GM21526 (cell line): ENCODE data around the gene ROBO1.

Experiments
- ATAC-seq: cut with Tn5 transposase; IDR thresholded peaks from one replicate; pipeline ENCODE4 v1.9.1; 2021; ENCODE audit warnings: moderate library complexity; ENCODE audit not compliant: unreplicated experiment, low FRiP score

The ROBO1 gene

DNA sequence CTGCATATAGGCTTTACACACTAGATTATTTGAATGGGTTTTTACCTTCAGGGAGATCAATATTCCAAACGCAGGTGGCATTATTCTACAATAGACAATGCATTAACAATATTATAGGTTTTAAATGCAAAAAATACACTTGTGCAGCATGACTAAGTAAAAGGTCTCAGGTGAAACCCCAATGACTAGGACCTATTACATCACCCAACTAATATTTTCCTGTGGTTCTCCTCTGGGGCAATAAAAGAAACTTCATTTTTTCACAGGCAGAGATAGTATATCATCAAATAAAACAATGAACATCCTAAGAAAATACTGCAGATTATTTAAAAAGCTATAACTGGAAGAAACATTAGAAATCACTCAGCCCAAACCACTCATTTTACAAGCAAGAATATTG, 375.3 kb downstream of the ROBO1 start:
- no peak for ATAC-seq

DNA sequence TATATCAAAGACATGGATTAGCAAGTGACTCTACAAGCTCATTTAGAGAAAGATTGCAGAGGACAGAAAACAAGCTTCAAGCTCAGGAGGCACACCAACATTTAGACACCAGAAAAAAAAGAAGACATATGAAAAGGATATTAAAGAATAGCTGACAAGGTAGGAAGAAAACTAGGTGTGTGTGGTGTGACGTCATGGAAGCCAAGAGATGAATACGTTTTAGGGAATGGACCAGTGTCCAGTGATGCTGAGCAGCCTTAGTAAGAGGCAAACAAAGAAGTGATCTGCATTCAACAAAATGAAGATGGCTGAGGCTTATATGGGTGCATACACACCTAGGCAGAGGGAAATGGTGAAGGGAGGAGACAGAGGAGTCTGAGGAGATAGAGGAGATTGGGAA, 377.4 kb downstream of the ROBO1 start:
- ATAC-seq, result no peak

DNA sequence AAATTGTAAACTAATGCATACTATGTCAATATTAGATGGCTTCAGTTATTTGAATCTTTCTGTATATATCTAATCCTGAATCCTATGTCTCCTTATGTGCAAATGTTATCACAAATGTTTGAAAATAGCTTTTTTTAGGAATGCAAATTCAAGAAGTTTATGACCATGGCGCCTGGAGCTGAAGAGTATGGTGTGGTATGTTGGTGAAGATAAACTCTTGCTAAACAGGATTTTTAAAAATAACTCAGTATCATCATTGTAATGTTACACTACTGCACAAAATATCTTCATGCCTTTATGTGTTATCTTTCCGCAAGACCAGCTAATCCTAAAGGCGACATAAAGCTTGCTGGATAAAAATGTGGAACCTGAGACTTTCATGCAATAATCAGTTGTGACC, 382.6 kb downstream of the ROBO1 start:
- no peak for ATAC-seq

DNA sequence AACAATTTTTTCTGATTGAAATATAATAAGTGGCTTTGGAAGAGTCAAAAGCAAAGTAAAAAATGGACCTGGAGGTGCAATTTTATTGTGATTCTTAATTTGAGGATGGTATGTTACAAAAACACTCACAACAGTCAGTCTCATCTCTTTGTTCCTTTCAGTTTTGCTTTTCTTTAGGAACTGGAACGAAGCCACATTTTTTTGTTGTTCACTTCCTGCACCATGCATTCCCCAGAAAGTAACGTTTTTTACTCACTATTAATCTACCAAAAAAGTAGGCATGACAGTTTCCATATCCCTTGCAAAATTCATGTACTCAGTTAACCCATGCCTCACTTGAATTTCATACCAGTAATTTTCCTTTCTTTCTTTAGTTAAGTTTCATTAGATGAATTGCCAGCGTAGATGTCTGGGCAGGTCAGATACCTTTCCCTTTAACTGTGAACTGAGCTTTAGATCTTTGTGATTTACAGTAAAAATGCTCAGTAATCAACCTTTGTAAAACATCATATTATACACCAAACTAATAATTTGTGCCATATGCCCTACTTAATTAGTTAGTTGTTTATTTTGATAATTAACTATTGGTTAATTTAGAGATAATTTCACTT, 384.3 kb downstream of the ROBO1 start:
- no peak for ATAC-seq

DNA sequence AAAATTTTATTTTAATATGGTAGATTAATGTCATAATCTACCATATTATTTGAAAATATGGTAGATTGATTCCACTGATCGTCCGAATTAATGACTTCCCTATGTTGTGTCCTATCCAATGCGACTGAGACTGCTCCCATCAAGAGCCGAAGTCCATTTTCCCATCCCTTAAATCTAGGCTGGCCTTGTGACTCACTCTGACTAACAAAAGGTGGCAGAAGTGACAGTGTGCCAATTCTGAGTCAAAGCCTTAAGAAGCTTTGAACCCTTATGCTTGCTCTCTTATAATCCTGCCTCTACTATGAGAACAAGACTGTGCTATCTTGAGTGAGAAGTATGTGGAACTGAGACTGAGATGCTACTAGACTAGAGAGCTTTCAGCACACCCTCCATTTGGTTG, 387.2 kb downstream of the ROBO1 start:
- ATAC-seq, result no peak

DNA sequence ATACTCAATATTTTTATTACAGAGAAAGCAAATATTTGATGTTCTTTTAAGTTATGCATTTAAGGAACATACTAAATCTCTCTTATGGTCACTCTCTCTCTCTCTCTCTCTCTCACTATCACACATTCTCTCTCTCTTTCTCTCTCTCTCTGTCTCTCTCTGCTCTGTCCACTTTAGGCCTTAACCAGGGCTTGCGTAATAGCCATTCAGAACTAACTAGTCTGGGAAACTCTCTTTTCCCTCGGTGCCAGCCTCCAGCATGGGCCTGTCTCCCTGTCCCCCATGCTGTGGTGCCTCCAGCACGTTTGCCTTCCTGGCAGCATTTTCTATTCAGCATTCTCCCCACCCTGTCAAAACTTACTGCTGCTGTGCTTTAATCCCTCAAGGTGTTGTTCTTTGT, 389.7 kb downstream of the ROBO1 start:
- no peak for ATAC-seq

DNA sequence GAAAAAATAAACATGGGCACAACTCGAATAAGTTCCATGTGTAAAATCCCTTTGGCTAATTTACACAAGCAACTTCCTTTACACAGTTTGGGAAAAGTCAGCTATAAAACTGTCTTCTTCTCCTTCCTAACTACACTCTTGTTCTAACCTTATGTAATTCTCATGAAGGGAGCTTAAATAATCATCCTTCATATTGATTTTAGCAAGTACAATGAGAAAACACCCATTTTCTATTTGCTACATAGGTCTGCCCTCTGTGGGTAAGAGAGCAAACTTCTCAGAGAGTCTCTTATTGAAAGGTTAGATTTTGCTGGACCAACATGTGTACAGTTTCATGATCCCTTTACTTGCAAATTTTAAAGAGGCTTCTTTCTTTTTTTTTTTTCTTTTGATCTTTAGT, 398.5 kb downstream of the ROBO1 start:
- no peak for ATAC-seq

DNA sequence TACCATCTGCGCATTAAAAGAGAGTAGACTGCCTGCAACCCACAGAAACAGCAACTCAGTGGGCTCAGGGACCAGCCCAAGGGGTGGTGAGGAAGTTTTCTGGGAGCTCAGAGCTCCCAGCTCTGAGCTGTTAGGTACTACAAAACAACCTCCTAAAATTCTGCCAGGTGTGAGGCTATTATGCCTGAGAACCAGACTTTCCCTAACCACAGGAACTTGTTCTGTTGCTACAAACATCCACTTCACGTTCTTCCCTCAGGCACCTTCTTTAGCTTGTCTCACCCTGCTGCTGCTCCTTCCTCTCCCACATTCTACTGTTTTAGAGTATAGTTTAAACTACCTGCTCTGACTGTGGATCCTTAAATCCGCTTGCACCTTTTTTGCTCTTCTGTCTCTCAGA, 399.4 kb downstream of the ROBO1 start:
- ATAC-seq, result no peak

DNA sequence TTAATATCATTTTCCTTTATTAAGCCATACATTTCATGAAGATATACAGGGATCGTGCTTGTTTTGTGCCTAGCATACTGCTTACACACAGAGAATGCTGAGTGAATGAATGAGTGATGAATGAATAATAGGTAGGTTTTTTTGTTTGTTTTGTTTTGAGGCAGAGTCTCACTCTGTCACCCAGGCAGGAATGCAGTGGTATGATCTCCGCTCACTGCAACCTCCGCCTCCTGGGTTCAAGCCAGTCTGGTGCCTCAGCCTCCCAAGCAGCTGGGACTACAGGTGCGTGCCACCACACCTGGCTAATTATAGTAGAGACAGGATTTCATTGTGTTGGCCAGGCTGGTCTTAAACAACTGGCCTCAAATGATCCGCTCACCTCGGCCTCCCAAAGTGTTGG, 400.0 kb downstream of the ROBO1 start:
- no peak for ATAC-seq

DNA sequence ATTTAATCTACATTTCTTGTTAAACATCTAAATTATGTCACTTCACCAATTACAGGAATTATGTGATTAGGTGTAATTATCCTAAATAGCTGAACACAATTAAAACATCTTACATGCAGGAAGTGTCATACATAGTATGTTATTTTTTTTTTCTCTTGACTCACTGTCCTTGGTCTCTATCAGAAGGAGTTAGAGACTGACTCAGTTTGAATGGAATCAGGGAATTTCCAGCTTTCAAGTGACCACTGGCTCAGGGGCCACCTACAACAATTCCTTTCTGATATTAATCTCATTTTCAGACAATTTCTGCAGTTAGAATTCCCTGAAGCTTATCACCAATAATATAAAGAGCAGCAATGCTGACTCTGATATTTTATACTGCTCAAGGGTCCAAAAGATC, 400.7 kb downstream of the ROBO1 start:
- no peak for ATAC-seq

DNA sequence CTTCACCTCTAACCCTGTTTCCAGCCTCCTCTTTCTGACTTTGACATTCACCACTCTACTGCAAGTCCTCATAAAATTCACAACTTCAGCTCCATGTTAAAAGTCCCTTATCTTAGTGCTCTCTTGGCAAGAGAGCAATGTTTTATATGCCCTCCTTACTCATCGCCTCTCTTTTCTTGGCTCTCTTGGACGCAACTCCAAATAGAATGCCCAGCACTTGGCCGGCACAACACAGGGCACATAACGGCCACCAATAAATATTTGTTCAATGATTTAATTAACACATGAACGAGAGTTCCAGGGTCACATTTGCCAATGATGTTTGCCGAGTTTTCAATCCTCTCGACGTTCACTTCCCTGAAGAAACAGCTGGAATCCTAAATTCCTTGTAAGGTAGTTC, 401.4 kb downstream of the ROBO1 start:
- ATAC-seq, result no peak

DNA sequence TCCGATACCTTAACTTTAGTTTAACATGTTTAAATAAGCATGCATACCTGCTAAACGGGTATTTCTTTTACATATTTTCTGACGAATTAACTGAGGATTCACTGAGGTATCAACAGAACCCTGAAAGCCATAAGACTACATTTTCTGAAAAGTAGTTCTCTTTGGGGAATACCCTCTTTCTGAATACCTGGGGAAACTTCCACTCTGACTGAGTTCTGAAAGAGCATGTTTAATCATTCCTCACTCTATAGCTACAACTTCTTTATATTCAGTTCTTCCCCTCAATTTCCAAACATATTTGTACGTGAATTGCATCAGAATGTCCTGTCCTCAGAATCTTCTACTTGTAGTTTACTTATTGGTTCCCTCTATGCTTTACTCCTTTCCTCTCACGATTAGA, 403.0 kb downstream of the ROBO1 start:
- ATAC-seq, result no peak

DNA sequence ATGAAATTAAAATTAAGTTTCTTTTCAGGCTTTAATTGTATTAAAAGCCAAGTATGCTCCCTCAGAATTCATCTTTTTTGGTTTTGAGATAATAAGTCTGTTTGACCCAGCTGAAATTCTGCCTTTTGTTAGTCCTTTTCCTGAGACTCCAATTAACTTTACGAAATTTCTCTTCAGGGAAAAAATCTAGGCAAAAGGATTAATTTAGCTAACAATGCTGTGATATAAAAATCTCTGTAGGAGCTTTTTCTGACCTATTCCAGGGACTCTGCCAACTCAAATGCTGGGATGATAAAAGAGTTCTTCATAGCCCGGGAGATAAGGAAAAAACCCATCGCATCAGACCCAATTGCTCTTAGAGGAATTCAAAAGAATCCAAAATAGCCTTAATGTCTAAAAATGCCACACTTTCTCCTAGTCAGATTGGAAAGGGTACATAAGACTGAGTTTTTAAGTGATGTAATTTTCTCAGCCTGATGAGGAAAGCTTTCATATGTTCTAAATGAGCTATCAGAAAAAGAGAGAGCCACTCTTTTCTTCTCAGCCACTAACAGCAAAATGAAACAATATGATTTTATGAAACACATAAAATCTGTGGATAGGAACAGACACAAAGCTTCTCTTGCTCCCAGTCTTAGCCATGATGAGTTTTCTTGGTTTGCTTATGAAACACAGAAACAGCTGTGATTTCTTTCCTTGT, 405.1 kb downstream of the ROBO1 start:
- ATAC-seq, result no peak

DNA sequence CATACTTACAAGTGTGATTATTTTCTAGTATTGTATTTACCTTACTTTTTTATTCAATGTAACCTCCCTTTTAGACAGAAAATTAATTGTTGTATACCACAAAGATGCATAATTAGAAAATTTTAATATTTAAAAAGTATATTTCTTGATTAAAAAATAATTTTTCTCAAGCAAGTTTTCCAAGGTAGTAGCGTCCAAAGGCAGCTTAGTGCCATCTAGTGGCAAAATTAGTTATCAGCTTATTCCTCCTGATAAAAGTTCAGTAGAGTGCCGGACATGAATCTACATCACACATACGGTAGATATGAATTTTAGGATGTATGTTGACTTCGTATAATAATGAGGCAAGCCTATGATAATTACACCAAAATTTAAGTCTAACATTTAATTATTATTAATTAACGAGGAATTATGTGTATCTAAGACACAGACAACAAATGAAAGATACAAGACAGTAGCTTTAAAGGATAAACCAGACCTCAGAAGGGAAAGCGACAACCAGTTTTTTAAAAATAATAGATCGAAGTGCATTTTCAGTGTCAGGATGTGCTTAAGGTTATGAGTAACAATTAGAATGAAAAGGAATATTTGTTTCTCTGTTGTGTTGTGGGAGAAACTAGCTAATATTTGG, 405.9 kb downstream of the ROBO1 start:
- ATAC-seq, result no peak

DNA sequence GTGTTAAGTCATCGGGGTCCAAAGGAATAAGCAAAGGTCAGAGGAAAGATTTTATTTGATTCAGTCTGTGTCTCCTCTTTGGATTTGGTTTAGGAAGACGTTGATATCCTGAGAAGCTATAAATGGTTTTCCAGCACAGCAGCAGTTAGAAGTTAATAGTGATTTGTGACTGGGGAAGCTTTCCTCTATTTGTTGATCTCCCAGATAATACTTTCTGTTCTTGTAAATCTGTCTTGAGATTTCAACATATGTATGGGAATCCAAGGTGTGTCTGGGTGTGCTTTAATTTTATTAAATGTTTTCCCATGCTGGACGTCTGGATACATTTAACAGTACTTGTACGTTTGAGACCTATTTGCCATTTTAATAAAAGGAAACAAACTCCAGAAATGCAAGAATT, 409.5 kb downstream of the ROBO1 start:
- no peak for ATAC-seq

DNA sequence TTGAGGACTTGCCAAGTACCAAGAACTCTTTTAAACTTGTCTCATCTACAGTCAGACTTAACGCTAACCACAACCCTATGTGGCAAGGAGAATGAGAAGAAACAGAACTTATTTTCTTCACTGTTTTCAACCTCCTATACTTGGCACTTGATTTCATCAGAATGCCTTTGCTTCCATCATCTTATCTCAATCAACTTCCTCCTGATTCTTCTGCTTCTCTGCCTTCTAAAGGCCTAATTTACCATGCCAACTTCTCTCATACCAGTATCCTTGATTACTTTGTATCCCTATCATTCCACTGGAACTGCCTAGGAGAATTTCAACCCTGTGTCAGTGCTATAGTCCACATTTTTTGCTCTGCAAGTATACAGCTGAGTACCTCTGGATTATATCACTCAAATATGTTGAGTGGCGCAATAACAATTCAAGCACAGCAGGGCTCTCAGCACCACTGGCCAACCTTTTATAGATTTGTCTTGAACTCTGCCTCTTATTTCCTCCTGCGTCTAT, 413.6 kb downstream of the ROBO1 start:
- no peak for ATAC-seq

DNA sequence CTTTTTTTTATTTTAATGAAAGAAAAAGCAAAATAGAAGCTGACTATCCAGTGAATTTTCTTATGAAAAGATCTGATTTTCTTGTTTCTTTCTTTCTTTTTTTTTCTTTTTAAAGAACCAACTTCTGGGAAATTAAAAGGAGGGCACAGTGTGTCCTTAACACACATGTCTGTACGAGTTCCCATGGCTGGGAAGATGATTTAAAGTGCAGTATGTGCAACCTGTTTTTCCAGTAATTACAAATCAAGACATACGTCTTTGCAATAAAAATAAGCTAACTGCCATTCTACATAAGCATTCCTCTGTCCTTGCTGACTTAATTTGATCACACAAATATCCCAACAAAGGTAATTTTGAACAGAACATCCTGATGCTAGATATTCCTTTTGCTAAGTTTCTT, 416.1 kb downstream of the ROBO1 start:
- no peak for ATAC-seq

DNA sequence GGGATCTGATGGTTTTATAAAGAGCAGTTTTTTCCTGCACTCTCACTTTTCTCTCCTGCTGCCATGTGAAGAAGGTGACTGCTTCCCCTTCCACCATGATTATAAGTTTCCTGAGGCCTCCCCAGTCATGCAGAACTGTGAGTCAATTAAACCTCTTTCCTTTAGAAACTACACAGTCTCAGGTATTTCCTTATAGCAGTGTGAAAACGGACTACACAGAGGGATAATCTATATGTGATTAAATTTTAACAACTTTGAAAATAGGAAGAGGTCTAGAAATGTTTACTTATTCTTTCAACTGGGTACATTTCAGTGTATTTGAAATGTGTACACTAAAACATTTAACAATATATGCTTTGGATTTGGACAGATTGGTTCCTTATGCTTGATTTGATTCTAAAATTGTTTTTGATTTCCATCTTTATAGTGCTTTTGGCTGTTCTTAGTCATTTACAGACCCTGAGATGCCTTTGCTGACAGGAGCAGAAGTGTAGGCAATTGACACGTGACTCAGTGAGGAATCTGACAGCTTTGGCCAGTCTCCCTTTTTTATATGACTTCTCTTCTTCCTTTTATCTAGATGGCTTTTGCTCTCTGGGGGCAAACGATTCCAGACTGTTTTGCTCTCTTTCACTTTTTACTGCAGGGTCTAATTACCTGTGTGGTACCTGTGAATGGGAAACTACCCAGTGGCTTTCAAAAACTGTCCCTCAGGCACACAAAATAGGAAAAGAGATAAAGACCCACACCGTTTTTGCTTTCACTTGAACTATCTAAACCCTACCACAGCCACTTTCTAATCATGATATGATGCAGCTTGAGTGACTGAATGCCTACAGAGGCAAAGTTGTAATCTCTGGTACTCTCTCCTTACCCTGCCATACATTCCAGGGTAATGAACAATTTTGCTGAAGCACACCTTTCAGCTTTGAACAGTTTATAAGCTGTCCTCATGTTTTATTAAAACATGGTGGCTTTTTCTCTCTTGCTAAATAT, 422.6 kb downstream of the ROBO1 start:
- ATAC-seq, result no peak

DNA sequence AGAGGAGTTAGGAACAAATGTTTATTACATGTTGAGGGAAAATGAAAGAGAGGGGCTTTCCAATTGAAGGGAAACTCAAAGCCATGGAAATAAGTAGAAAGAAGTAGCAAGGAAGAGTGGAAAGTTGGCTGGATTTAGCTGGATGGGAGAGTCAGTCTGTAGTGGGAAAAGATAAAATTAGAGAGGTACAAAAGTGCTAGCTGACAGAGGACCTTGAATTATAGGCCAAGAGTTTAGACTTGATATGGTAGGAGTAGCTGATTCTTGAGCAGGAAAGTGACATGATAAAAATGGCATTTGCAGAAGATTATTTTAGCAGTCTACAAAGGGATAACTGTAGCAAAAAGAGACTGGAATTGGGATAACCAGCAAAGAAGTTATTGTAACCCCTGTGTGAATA, 425.8 kb downstream of the ROBO1 start:
- ATAC-seq, result no peak

DNA sequence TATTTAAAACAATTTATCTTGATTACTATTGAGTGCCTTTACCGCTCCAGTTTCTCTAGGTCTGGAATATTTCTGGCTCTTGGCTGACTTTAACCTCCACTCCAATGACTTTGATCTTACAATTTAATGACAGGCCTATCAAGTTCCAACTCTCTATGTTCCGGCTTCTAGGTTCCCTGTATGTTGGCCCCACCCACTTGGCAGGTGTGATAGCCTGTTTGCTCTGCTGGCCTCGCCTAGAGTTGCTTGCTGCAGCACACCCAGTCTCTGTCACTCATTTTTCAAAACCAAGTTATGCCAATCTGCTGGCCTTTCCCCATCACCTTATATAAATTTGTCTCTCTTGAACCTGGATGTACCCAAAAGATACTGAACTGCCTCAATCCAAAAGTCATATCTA, 428.0 kb downstream of the ROBO1 start:
- no peak for ATAC-seq

DNA sequence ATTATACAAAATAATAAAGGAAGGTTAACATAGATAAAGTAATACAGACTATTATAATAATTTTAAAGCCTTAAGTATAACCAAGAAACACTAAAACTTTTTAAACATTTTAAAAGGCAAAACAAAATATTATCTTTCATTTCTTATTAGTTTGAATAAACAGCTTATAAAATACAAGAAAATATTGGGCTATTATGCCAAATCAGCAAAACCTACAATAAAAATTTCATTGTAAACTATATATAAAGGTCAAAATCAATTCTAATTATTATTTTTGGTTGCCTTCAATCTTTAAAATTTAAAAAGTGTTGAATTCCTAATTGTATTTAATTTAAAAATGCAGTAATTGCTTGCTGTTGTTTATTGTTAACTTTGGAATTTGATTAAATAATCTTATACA, 430.0 kb downstream of the ROBO1 start:
- ATAC-seq, result no peak
